Peyer's patch (tissue), 4 donors: ENCODE data around the gene F8.

Source experiments
- POLR2A ChIP-seq, 2 donors: fragments of 450-650 bp; IDR thresholded peaks; one replicate each; pipeline ENCODE4 v1.5.1; 2017; ENCODE audit warnings: antibody characterized with exemption in 2 of 2, mild to moderate bottlenecking in 2 of 2, moderate library complexity in 2 of 2
- TF ChIP-seq, protein P1 (sequence below), 6 experiments: fragments of 450-650 bp in 4 of 6; fragments of 200-600 bp in 2 of 6; sonication (generic) in 1 of 6; IDR thresholded peaks; one replicate each; pipeline ENCODE4 v1.5.1; 2017 to 2019; ENCODE audit warnings: antibody characterized with exemption in 6 of 6, mild to moderate bottlenecking in 3 of 6, moderate library complexity in 1 of 6

DNA sequence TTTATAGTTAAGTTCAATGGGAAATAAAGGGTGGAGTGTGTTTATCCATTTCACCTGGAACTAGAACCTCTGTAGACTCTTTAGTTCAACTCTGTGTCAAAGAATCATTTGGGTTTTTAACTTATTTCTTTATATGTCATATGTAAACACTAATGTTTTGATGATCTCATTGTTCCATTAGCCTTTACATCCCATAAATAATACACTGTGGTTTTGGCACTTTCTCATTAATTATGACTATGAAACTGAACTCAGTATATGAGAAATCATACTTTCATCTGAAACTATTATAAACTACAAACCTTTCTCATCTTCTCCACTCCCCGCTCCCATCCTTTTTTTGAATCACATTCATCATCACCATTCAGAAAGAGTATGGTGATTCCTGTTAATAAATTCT is 31.0 kb downstream of the F8 start:
- TF ChIP-seq, protein P1, sequence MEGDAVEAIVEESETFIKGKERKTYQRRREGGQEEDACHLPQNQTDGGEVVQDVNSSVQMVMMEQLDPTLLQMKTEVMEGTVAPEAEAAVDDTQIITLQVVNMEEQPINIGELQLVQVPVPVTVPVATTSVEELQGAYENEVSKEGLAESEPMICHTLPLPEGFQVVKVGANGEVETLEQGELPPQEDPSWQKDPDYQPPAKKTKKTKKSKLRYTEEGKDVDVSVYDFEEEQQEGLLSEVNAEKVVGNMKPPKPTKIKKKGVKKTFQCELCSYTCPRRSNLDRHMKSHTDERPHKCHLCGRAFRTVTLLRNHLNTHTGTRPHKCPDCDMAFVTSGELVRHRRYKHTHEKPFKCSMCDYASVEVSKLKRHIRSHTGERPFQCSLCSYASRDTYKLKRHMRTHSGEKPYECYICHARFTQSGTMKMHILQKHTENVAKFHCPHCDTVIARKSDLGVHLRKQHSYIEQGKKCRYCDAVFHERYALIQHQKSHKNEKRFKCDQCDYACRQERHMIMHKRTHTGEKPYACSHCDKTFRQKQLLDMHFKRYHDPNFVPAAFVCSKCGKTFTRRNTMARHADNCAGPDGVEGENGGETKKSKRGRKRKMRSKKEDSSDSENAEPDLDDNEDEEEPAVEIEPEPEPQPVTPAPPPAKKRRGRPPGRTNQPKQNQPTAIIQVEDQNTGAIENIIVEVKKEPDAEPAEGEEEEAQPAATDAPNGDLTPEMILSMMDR (IDR thresholded peaks at IDR 0.05), result no peak
- TF ChIP-seq POLR2A (IDR thresholded peaks at IDR 0.05), result no peak
